Brain microvascular endothelial cell (primary cell): ENCODE measurements around the gene ADAT1.

Experiments
- DNase-seq: peaks from one replicate; pipeline ENCODE4 v3.0.0-alpha.2; 2020
- H3K27ac ChIP-seq: fragments of 250-450 bp; sonication (Bioruptor Pico); 2 replicates; pipeline ENCODE4 v1.5.1; 2020; ENCODE audit warnings: mild to moderate bottlenecking, moderate library complexity
- H3K27me3 ChIP-seq: fragments of 250-450 bp; sonication (Bioruptor Pico); replicated peaks from 2 replicates; pipeline ENCODE4 v1.5.1; 2020; ENCODE audit warnings: mild to moderate bottlenecking
- H3K36me3 ChIP-seq: fragments of 250-450 bp; sonication (Bioruptor Pico); replicated peaks from 2 replicates; pipeline ENCODE4 v1.5.1; 2020; ENCODE audit warnings: mild to moderate bottlenecking
- H3K4me3 ChIP-seq: 2 replicates; pipeline ENCODE4 v1.5.1; 2011; ENCODE audit warnings: low read depth, mild to moderate bottlenecking, control low read depth, low read length, moderate library complexity
- in situ Hi-C: cut with HindIII; loops from 2 replicates; pipeline ENCODE4 v1.10.0; 2017; ENCODE audit warnings: low sequenced_read_pairs, low pct_ligation_motif_present
- TF ChIP-seq, protein P1 (sequence below): IDR thresholded peaks from 2 replicates; pipeline ENCODE4 v1.5.1; 2011; ENCODE audit warnings: low read depth, mild to moderate bottlenecking, moderate library complexity, low read length, control low read depth, inconsistent platforms; ENCODE audit errors: missing control alignments

ADAT1 gene

DNA sequence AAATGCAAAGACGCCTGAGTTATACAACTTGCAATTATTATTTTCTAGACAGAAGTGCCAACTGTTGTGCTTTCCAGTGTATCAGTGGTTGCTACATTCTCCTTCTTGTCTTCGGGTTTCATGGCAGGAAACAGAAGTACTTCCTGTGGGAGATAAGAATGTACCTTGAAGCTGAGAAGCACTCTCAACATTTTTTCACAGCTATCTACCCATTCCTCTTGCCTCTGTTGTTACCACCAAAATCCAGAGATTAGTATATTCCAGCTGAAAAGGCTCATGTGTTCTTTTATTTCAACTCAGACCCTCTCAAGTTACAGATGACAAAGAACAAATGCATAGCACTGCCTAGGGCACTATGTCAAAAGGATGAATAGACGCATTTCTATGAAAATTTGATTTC lies 4.8 kb upstream of the ADAT1 start:
- peaks cover 62% of the 10 kb centered on the region for H3K36me3 ChIP-seq
- in situ Hi-C loops, result no loop called here
- H3K27ac ChIP-seq, result no peak overlapping the region
- no peak overlapping the region for H3K4me3 ChIP-seq
- TF ChIP-seq, protein P1, sequence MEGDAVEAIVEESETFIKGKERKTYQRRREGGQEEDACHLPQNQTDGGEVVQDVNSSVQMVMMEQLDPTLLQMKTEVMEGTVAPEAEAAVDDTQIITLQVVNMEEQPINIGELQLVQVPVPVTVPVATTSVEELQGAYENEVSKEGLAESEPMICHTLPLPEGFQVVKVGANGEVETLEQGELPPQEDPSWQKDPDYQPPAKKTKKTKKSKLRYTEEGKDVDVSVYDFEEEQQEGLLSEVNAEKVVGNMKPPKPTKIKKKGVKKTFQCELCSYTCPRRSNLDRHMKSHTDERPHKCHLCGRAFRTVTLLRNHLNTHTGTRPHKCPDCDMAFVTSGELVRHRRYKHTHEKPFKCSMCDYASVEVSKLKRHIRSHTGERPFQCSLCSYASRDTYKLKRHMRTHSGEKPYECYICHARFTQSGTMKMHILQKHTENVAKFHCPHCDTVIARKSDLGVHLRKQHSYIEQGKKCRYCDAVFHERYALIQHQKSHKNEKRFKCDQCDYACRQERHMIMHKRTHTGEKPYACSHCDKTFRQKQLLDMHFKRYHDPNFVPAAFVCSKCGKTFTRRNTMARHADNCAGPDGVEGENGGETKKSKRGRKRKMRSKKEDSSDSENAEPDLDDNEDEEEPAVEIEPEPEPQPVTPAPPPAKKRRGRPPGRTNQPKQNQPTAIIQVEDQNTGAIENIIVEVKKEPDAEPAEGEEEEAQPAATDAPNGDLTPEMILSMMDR, result no peak
- H3K27me3 ChIP-seq, result no peaks in the 10 kb centered on the region
- peak; percentile 38 for DNase-seq

DNA sequence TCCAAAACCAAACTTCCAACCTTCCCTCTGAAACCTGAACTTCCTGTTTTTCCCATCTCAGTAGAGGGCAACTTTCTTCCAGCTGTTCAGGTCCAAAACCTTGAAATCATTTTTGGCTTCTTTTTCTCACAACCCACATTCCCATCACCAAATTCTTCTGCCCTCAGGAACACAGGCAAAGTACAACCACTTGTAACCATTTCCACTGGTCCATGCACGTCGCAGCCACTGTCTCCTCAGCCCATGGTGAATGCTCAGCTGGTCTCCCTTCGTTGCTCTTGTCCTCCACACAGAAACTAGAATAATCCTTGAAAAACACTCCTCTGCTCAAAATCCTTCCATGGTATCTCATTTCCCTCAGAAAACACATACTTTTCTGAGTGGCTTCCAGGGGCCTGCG lies 3.7 kb upstream of the ADAT1 start:
- in situ Hi-C loops, result no loop called here
- H3K27ac ChIP-seq, result no peak overlapping the region
- TF ChIP-seq, protein P1, result no peak
- no peaks in the 10 kb centered on the region for H3K27me3 ChIP-seq
- H3K36me3 ChIP-seq, result peaks cover 52% of the 10 kb centered on the region
- no peak for DNase-seq
- H3K4me3 ChIP-seq, result no peak overlapping the region

DNA sequence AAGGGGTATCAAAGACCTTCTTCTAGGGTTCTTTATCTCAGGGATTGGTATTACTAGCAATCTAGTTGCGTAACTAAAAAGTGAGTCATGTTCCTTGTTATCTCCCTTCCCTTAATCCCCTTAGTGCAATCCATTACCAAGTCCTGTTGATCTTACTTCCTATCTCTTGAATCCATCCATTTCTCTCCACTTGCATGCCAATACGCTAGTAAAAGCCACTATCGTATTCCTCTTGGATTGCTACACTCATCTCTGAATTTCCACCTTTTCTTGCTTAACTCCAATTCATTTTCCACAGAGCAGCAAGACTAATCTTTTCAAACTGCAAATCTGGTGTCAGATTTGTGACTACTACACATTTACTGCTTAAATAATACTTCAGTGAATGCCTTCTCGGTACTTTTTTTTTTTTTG lies 1.8 kb upstream of the ADAT1 start:
- no peak overlapping the region for H3K4me3 ChIP-seq
- no peaks in the 10 kb centered on the region for H3K27me3 ChIP-seq
- no peak for DNase-seq
- in situ Hi-C loops, result no loop called here
- no peak overlapping the region for H3K27ac ChIP-seq
- H3K36me3 ChIP-seq, result peaks cover 41% of the 10 kb centered on the region
- TF ChIP-seq, protein P1, result no peak

DNA sequence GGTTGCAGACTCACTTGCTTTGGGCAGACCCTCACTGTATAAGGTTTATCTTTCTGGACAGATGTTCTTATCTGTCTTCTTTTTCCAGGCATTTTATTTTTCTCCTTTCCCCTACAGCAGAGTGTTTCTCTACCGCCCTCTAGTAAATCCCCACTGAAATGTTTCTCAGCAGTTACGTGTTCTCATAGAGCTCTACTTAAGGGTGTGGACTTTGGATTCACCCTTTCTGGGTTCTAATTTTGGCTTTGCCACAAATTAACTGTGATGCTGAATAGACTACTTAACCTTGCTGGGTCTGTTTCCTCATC lies 2.0 kb downstream of the ADAT1 start:
- Histone ChIP-seq H3K4me3 (no peak overlapping the region), H3K36me3 (peaks cover 31% of the 10 kb centered on the region), H3K27ac (no peak overlapping the region), H3K27me3 (no peaks in the 10 kb centered on the region)
- DNase-seq, result no peak
- in situ Hi-C loops, result no loop called here
- TF ChIP-seq, protein P1, result peak; percentile 44

DNA sequence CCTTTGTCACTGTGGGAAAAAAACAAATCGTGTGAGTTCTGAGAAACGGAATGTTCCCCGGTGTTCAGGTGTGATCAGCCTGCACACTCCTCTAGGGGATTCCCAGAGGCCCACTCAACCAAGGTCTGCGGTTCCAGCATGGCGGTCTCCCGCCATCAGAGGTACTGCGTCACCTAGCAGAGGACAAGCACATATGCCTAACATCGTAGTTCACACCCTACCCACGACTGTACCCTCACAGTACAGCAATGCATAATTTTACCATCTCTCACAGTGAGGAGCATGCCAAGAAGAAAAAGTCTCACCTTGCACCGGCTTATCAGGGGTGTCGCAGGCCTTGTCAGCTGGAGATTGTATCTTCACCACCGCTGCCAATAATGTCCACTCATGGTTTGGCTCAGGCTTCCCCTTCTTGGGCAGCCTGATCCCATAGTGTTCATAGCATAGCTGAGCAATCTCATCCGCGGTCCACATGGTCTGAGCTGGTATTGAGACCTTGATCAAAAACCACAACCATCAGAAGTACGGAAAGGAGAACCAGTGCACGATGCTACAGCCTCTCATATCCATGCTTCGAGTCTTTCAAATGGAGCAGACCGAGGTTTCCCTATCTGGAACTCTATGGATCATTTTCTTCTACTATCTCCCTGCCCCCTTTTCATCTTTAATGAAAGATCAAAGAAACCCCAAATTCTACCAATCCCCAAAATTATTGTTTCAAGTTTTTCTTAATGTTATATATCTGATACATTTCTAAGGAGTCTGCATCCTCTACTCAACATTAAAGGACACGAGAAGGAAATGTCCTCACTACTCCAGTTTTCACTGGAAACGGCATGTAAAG lies 2.5 kb downstream of the ADAT1 start:
- Histone ChIP-seq H3K27me3 (no peaks in the 10 kb centered on the region), H3K4me3 (no peak overlapping the region), H3K36me3 (peaks cover 27% of the 10 kb centered on the region), H3K27ac (no peak overlapping the region)
- TF ChIP-seq, protein P1, result no peak
- in situ Hi-C loops, result no loop called here
- DNase-seq, result no peak

DNA sequence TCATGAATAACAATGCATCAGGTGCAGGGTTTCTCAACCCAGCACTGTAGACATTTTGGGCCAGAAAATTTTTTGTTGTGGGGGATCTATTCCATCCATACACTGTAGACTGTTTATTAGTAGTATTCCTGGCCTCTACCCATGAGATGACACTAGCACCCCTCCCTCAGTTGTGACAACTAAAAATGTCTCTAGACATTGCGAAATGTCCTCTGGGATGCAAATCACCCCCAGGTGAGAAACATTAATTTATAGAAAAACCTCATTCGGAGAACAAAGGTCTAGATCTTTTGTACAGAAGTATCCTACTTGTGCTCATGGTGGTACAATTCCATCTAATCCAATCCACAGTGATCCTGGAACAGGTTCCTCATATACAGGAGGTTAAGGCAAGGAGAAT lies 4.3 kb downstream of the ADAT1 start:
- H3K27me3 ChIP-seq, result no peaks in the 10 kb centered on the region
- TF ChIP-seq, protein P1, result no peak
- no peak overlapping the region for H3K4me3 ChIP-seq
- peaks cover 30% of the 10 kb centered on the region for H3K36me3 ChIP-seq
- in situ Hi-C loops, result no loop called here
- no peak for DNase-seq
- no peak overlapping the region for H3K27ac ChIP-seq
